CD4-positive, alpha-beta T cell (primary cell): ENCODE data around the gene ONECUT2. TPM values are rescaled to one million over a fixed set of nuclear protein-coding genes. Genes with fewer than 3 reads are reported as not detected.

ENCODE experiments used
- ATAC-seq: fragments of 200-7000 bp; cut with Tn5 transposase; one replicate; pipeline ENCODE4 v1.10.0; 2022; ENCODE audit warnings: mild to moderate bottlenecking; ENCODE audit not compliant: poor library complexity
- CTCF ChIA-PET: fragments of 350-600 bp; sonication (Branson Sonifier 250); formaldehyde crosslinking; loops from one replicate; lab custom pipeline; 2021; ENCODE audit warnings: antibody characterized with exemption, inconsistent platforms; lab: Charles Lee
- POLR2A ChIA-PET: fragments of 350-600 bp; sonication (Branson Sonifier 250); formaldehyde crosslinking; loops from one replicate; lab custom pipeline; 2021; ENCODE audit warnings: antibody characterized with exemption, inconsistent platforms; lab: Charles Lee
- DNase-seq, 14 experiments: peaks; one replicate each; pipeline ENCODE4 v3.0.0-alpha.2; 2013 to 2020; ENCODE audit warnings: mixed read lengths in 2 of 14
- H3K27ac ChIP-seq, 2 donors: one replicate each; pipeline versions ENCODE4 v1.5.1 to v1.7.0; 2013; ENCODE audit warnings: low read length in 2 of 2, low read depth in 1 of 2, mild to moderate bottlenecking in 1 of 2
- H3K27me3 ChIP-seq, 2 experiments: 1 replicate in 1 of 2; 2 replicates in 1 of 2; pipeline versions ENCODE4 v1.6.1 to v1.7.0; 2013; ENCODE audit warnings: low read length in 2 of 2, control low read depth in 1 of 2, mild to moderate bottlenecking in 1 of 2, moderate library complexity in 1 of 2; ENCODE audit not compliant: insufficient read depth in 2 of 2, control insufficient read depth in 1 of 2
- H3K36me3 ChIP-seq: one replicate; pipeline ENCODE4 v1.6.1; 2013; ENCODE audit warnings: low read length, control low read depth; ENCODE audit not compliant: insufficient read depth
- H3K4me1 ChIP-seq: one replicate; pipeline ENCODE4 v1.6.1; 2013; ENCODE audit warnings: low read length, control low read depth; ENCODE audit not compliant: insufficient read depth
- H3K4me3 ChIP-seq: one replicate; pipeline ENCODE4 v1.5.1; 2013; ENCODE audit warnings: mild to moderate bottlenecking, low read length, moderate library complexity
- H3K9me3 ChIP-seq, 2 experiments: 1 replicate in 1 of 2; 2 replicates in 1 of 2; pipeline versions ENCODE4 v1.6.1 to v1.7.0; 2013; ENCODE audit warnings: low read length in 2 of 2, mild to moderate bottlenecking in 2 of 2, control low read depth in 1 of 2, moderate library complexity in 1 of 2; ENCODE audit not compliant: control insufficient read depth in 1 of 2, insufficient read depth in 1 of 2
- H3K27ac Mint-ChIP-seq: one replicate; pipeline ENCODE4 v1.8.0; 2020; ENCODE audit warnings: mixed read lengths
- H3K27me3 Mint-ChIP-seq: one replicate; pipeline ENCODE4 v1.8.0; 2021; ENCODE audit warnings: mixed read lengths
- H3K36me3 Mint-ChIP-seq: one replicate; pipeline ENCODE4 v1.8.0; 2021; ENCODE audit warnings: low read depth, mixed read lengths
- H3K4me1 Mint-ChIP-seq: one replicate; pipeline ENCODE4 v1.8.0; 2021; ENCODE audit warnings: low read depth, mixed read lengths
- H3K4me3 Mint-ChIP-seq: one replicate; pipeline ENCODE4 v1.8.0; 2020; ENCODE audit warnings: mild to moderate bottlenecking, mixed read lengths
- H3K9me3 Mint-ChIP-seq: one replicate; pipeline ENCODE4 v1.8.0; 2020; ENCODE audit warnings: mixed read lengths
- intact Hi-C, 2 experiments: fragments of 100-400 bp; cut with DNase I in 1 of 2; cut with micrococcal nuclease in 1 of 2; formaldehyde crosslinking; loops; one replicate each; pipeline versions ENCODE4 v1.15.1 to v1.9.0; 2023 to 2025; cut with DNase I, micrococcal nuclease
- total RNA-seq, 174 experiments: library from RNA in 2 of 174; stranded (reverse) in 2 of 174; gene quantifications; one replicate each; pipeline ENCODE4 v1.2.3 and lab custom pipeline; 2021 to 2026
- TF ChIP-seq, protein P1 (sequence below): fragments of 200-600 bp; IDR thresholded peaks from one replicate; pipeline ENCODE4 v1.8.0; 2022; ENCODE audit warnings: antibody characterized with exemption, mild to moderate bottlenecking

Gene ONECUT2
- total RNA-seq, 2 experiments from 2014 or later: not detected

GRCh38 chr18:57538614-57539013 is 103.4 kb downstream of the ONECUT2 start:
- intact Hi-C loops: no loop called here
- no peaks in the 10 kb centered on the region for H3K9me3 Mint-ChIP-seq

GRCh38 chr18:57539702-57540101 is 104.5 kb downstream of the ONECUT2 start:
- no peaks in the 10 kb centered on the region for H3K27me3 ChIP-seq
- H3K27ac ChIP-seq: no peak overlapping the region
- H3K4me3 ChIP-seq: no peak overlapping the region
- no peak overlapping the region for H3K27ac Mint-ChIP-seq
- no peaks in the 10 kb centered on the region for H3K4me1 Mint-ChIP-seq
- H3K4me1 ChIP-seq: no peaks in the 10 kb centered on the region
- ATAC-seq (no peak), DNase-seq (no peak)
- no peaks in the 10 kb centered on the region for H3K9me3 Mint-ChIP-seq
- no peaks in the 10 kb centered on the region for H3K36me3 Mint-ChIP-seq
- no peaks in the 10 kb centered on the region for H3K36me3 ChIP-seq
- CTCF ChIA-PET: interaction anchor here (0.6 kb wide), 1 partner anchor 916 kb away, joined by 3 read pairs; no protein-coding TSS in a partner anchor
- no peak overlapping the region for H3K4me3 Mint-ChIP-seq
- intact Hi-C loops: no loop called here
- H3K9me3 ChIP-seq: no peaks in the 10 kb centered on the region
- TF ChIP-seq, protein P1, sequence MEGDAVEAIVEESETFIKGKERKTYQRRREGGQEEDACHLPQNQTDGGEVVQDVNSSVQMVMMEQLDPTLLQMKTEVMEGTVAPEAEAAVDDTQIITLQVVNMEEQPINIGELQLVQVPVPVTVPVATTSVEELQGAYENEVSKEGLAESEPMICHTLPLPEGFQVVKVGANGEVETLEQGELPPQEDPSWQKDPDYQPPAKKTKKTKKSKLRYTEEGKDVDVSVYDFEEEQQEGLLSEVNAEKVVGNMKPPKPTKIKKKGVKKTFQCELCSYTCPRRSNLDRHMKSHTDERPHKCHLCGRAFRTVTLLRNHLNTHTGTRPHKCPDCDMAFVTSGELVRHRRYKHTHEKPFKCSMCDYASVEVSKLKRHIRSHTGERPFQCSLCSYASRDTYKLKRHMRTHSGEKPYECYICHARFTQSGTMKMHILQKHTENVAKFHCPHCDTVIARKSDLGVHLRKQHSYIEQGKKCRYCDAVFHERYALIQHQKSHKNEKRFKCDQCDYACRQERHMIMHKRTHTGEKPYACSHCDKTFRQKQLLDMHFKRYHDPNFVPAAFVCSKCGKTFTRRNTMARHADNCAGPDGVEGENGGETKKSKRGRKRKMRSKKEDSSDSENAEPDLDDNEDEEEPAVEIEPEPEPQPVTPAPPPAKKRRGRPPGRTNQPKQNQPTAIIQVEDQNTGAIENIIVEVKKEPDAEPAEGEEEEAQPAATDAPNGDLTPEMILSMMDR: no peak
- peaks cover 3% of the 10 kb centered on the region for H3K27me3 Mint-ChIP-seq
- POLR2A ChIA-PET: no interaction called here

More at GRCh38 chr18:57538614-57539013, 103.4 kb downstream of the ONECUT2 start:
- Mint-ChIP-seq H3K36me3 (no peaks in the 10 kb centered on the region), H3K27ac (no peak overlapping the region), H3K4me1 (no peaks in the 10 kb centered on the region), H3K27me3 (peaks cover 6% of the 10 kb centered on the region), H3K4me3 (no peak overlapping the region)
- Histone ChIP-seq H3K4me1 (no peaks in the 10 kb centered on the region), H3K27me3 (no peaks in the 10 kb centered on the region), H3K27ac (no peak overlapping the region), H3K4me3 (no peak overlapping the region), H3K9me3 (no peaks in the 10 kb centered on the region), H3K36me3 (no peaks in the 10 kb centered on the region)
- TF ChIP-seq, protein P1: no peak
- DNase-seq (no peak), ATAC-seq (no peak)
- POLR2A ChIA-PET: no interaction called here
- CTCF ChIA-PET: no interaction called here

Other genes with a start within 250 kb of the ONECUT2 start
- not detected for gene ST8SIA3, start 82.8 kb upstream of the ONECUT2 start, total RNA-seq
- 1 to 10 TPM; 7.5 to 8.1 TPM for gene FECH, start 151.3 kb downstream of the ONECUT2 start, total RNA-seq
- 10 to 100 TPM; 92.2 to 95.9 TPM for gene NARS1, start 186.5 kb downstream of the ONECUT2 start, total RNA-seq